B cell (primary cell): ENCODE data around the gene KLF16. TPM values are rescaled to one million over a fixed set of nuclear protein-coding genes. Genes with fewer than 3 reads are reported as not detected.

Experiments
- ATAC-seq: fragments of 200-7000 bp; cut with Tn5 transposase; one replicate; pipeline ENCODE4 v1.10.0; 2021; ENCODE audit warnings: low read depth, mild to moderate bottlenecking, moderate number of reproducible peaks, moderate library complexity
- CTCF ChIA-PET: fragments of 350-600 bp; sonication (Branson Sonifier 250); formaldehyde crosslinking; loops from one replicate; lab custom pipeline; 2021; ENCODE audit warnings: antibody characterized with exemption, inconsistent platforms; lab: Charles Lee
- POLR2A ChIA-PET: fragments of 350-600 bp; sonication (Branson Sonifier 250); formaldehyde crosslinking; loops from one replicate; lab custom pipeline; 2021; ENCODE audit warnings: antibody characterized with exemption; lab: Charles Lee
- DNase-seq: peaks from one replicate; pipeline ENCODE4 v3.0.0; 2013
- H2AFZ ChIP-seq: 2 replicates; pipeline ENCODE4 v1.6.1; 2012; ENCODE audit warnings: mild to moderate bottlenecking, low read depth, low read length; ENCODE audit not compliant: insufficient read depth, poor library complexity, severe bottlenecking
- H3K27ac ChIP-seq, 2 donors: 1 replicate in 1 of 2; 2 replicates in 1 of 2; pipeline ENCODE4 v1.5.1; 2012 to 2013; ENCODE audit warnings: low read length in 2 of 2, mild to moderate bottlenecking in 2 of 2, moderate library complexity in 1 of 2
- H3K27me3 ChIP-seq, 4 experiments: fragments of 200-600 bp in 1 of 4; sonication (generic) in 1 of 4; replicated peaks in 1 of 4; 1 replicate in 2 of 4; 2 replicates in 2 of 4; pipeline versions ENCODE4 v1.6.1 to v1.7.0; 2013 to 2016; ENCODE audit warnings: low read length in 3 of 4, mild to moderate bottlenecking in 2 of 4, mixed read lengths in 1 of 4, moderate library complexity in 1 of 4; ENCODE audit not compliant: insufficient read depth in 4 of 4, control insufficient read depth in 3 of 4; ENCODE audit errors: control extremely low read depth in 1 of 4
- H3K36me3 ChIP-seq, 2 experiments: replicated peaks in 1 of 2; 1 replicate in 1 of 2; 2 replicates in 1 of 2; pipeline versions ENCODE4 v1.6.1 to v1.7.1; 2013; ENCODE audit warnings: low read length in 1 of 2; ENCODE audit not compliant: insufficient read depth in 2 of 2, control insufficient read depth in 1 of 2; ENCODE audit errors: control extremely low read depth in 1 of 2, extremely low read depth in 1 of 2
- H3K4me1 ChIP-seq, 2 donors: fragments of 200-600 bp in 1 of 2; sonication (generic) in 1 of 2; 1 replicate in 1 of 2; 2 replicates in 1 of 2; pipeline versions ENCODE4 v1.5.1 to v1.6.1; 2013 to 2017; ENCODE audit warnings: low read length in 2 of 2; ENCODE audit not compliant: control insufficient read depth in 2 of 2, insufficient read depth in 2 of 2
- H3K4me2 ChIP-seq: replicated peaks from 2 replicates; pipeline ENCODE3; 2012; ENCODE audit warnings: mild to moderate bottlenecking, low read depth, low read length; ENCODE audit not compliant: poor library complexity, severe bottlenecking
- H3K4me3 ChIP-seq, 5 experiments: fragments of 200-600 bp in 1 of 5; sonication (generic) in 1 of 5; 1 replicate in 3 of 5; 2 replicates in 2 of 5; pipeline versions ENCODE4 v1.5.1 to v1.7.0; 2011 to 2016; ENCODE audit warnings: low read length in 4 of 5, mild to moderate bottlenecking in 4 of 5, low read depth in 2 of 5, control low read depth in 1 of 5, moderate library complexity in 1 of 5; ENCODE audit not compliant: insufficient read depth in 1 of 5; ENCODE audit errors: control extremely low read depth in 1 of 5, extremely low read depth in 1 of 5
- H3K79me2 ChIP-seq: fragments of 200-600 bp; sonication (generic); one replicate; pipeline ENCODE4 v1.6.0; 2016; ENCODE audit warnings: low read length; ENCODE audit not compliant: control insufficient read depth, insufficient read depth
- H3K9ac ChIP-seq: fragments of 200-600 bp; sonication (generic); 2 replicates; pipeline ENCODE4 v1.6.1; 2017; ENCODE audit warnings: mild to moderate bottlenecking, low read length, moderate library complexity
- H3K9me3 ChIP-seq, 3 donors: one replicate each; pipeline versions ENCODE4 v1.6.1 to v1.7.1; 2013; ENCODE audit warnings: low read length in 2 of 3; ENCODE audit not compliant: control insufficient read depth in 2 of 3, insufficient read depth in 1 of 3; ENCODE audit errors: control extremely low read depth in 1 of 3
- H4K20me1 ChIP-seq: 2 replicates; pipeline ENCODE4 v1.6.0; 2012; ENCODE audit warnings: mild to moderate bottlenecking, low read length; ENCODE audit not compliant: insufficient read depth, control insufficient read depth, poor library complexity, severe bottlenecking
- H3K27ac Mint-ChIP-seq: one replicate; pipeline ENCODE4 v1.8.0; 2021; ENCODE audit warnings: mixed read lengths
- H3K27me3 Mint-ChIP-seq: one replicate; pipeline ENCODE4 v1.8.0; 2021; ENCODE audit warnings: mixed read lengths
- H3K4me1 Mint-ChIP-seq: one replicate; pipeline ENCODE4 v1.8.0; 2021; ENCODE audit warnings: mixed read lengths
- H3K4me3 Mint-ChIP-seq: one replicate; pipeline ENCODE4 v1.8.0; 2021; ENCODE audit warnings: mixed read lengths
- H3K9me3 Mint-ChIP-seq: one replicate; pipeline ENCODE4 v1.8.0; 2022; ENCODE audit warnings: mixed read lengths; ENCODE audit not compliant: insufficient read depth
- EZH2 ChIP-seq: IDR thresholded peaks from 2 replicates; pipeline ENCODE4 v1.6.1; 2012; ENCODE audit warnings: borderline replicate concordance, low read depth, mild to moderate bottlenecking, moderate library complexity, low read length; ENCODE audit not compliant: insufficient read depth, poor library complexity, severe bottlenecking
- WGBS: methylation state at CpG from one replicate; pipeline ENCODE4 v1.1.5; 2013; ENCODE audit warnings: missing lambda C conversion rate; ENCODE audit not compliant: insufficient coverage; 5-methylcytosine and 5-hydroxymethylcytosine counted together
- intact Hi-C: fragments of 100-400 bp; cut with micrococcal nuclease; formaldehyde crosslinking; loops from one replicate; pipeline ENCODE4 v1.10.0; 2022
- polyA plus RNA-seq: library from polyadenylated mRNA; depleted of rRNA; stranded (reverse); fragments of >200 nt; gene quantifications from 2 replicates; pipeline ENCODE4 v1.2.3, GENCODE V29; 2012
- total RNA-seq, 2 donors: library from RNA; stranded (reverse); fragments of 120-200 nt in 1 of 2; gene quantifications; 1 replicate in 1 of 2; 2 replicates in 1 of 2; pipeline versions ENCODE4 v1.2.3 to v1.2.4, GENCODE V29; 2013 to 2022
- TF ChIP-seq, protein P1 (sequence below): fragments of 200-600 bp; IDR thresholded peaks from one replicate; pipeline ENCODE4 v1.8.0; 2022; ENCODE audit warnings: antibody characterized with exemption, mild to moderate bottlenecking

Gene KLF16
- total and polyA plus RNA-seq, 2 donors (not counting 1 experiment from before 2014, with no cell fraction given), result 29.7 to 49.0 TPM

DNA sequence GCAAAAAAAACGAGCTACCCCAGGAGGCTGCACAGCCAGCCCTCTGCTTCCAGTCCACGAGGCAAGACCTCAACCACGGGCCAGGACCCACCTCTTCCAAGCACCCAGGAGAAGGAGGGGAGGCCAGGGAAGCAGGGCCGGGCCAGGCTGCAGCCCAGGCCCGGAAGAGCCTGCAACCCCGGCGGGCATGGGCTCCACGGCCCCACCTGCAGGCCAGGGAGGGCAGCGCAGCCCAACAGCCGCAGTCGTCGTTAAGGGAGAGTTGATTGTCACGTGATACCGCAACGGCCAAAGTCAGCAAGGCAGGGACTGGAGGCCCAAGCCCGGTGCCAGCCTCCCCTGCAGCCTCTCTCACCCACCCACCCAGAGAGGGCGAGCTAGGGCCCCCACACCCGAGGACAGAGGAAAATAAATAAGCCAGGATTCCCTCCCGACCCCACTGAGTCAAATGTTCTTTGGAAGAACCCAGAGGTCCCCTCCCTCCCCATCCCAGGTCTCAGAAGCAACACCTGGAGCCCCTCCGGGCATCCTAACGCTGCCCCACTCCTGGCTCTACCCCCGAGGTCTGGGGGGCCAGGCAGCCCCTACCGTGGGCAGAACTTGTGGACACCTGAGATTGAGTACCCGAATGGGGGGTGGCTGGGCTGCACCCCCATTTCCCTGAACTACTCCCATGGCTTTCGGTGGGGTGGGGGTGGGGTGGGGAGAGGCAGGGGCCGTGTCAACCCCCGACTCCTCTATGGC, 9.9 kb downstream of the KLF16 start:
- peak overlapping the region in 1 of 2 donors; percentile 18 for H3K27ac ChIP-seq
- no peak overlapping the region for H2AFZ ChIP-seq
- TF ChIP-seq EZH2, result no peak
- TF ChIP-seq, protein P1, sequence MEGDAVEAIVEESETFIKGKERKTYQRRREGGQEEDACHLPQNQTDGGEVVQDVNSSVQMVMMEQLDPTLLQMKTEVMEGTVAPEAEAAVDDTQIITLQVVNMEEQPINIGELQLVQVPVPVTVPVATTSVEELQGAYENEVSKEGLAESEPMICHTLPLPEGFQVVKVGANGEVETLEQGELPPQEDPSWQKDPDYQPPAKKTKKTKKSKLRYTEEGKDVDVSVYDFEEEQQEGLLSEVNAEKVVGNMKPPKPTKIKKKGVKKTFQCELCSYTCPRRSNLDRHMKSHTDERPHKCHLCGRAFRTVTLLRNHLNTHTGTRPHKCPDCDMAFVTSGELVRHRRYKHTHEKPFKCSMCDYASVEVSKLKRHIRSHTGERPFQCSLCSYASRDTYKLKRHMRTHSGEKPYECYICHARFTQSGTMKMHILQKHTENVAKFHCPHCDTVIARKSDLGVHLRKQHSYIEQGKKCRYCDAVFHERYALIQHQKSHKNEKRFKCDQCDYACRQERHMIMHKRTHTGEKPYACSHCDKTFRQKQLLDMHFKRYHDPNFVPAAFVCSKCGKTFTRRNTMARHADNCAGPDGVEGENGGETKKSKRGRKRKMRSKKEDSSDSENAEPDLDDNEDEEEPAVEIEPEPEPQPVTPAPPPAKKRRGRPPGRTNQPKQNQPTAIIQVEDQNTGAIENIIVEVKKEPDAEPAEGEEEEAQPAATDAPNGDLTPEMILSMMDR, result peak; percentile 91
- H3K36me3 ChIP-seq, result peaks cover 0 to 4% of the 10 kb centered on the region in 2 experiments
- ATAC-seq (peak; percentile 38), DNase-seq (peak; percentile 86)
- H3K9ac ChIP-seq, result no peak overlapping the region
- H3K4me2 ChIP-seq, result peak overlapping the region; percentile 79
- intact Hi-C loops, result no loop called here
- H3K27me3 ChIP-seq, result no peaks in the 10 kb centered on the region
- peaks cover 67% of the 10 kb centered on the region for H4K20me1 ChIP-seq
- peaks cover 66% of the 10 kb centered on the region for H3K4me1 Mint-ChIP-seq
- H3K27me3 Mint-ChIP-seq, result no peaks in the 10 kb centered on the region
- H3K9me3 Mint-ChIP-seq, result no peaks in the 10 kb centered on the region
- no peaks in the 10 kb centered on the region for H3K9me3 ChIP-seq
- peaks cover 66 to 81% of the 10 kb centered on the region in 2 donors for H3K4me1 ChIP-seq
- peak overlapping the region; percentile 91 for H3K27ac Mint-ChIP-seq
- H3K79me2 ChIP-seq, result peaks cover 64% of the 10 kb centered on the region
- ChIA-PET CTCF (interaction anchor here (0.5 kb wide), 1 partner anchor 21 kb away, joined by 8 read pairs; no protein-coding TSS in a partner anchor), POLR2A (interaction anchor here (0.7 kb wide), 2 partner anchors 21 to 398 kb away, joined by 3 to 5 read pairs; no protein-coding TSS in a partner anchor)
- peak overlapping the region; percentile 73 for H3K4me3 Mint-ChIP-seq
- no peak overlapping the region for H3K4me3 ChIP-seq
- WGBS, result 15% methylated on average over 20 of the region's 27 CpGs

DNA sequence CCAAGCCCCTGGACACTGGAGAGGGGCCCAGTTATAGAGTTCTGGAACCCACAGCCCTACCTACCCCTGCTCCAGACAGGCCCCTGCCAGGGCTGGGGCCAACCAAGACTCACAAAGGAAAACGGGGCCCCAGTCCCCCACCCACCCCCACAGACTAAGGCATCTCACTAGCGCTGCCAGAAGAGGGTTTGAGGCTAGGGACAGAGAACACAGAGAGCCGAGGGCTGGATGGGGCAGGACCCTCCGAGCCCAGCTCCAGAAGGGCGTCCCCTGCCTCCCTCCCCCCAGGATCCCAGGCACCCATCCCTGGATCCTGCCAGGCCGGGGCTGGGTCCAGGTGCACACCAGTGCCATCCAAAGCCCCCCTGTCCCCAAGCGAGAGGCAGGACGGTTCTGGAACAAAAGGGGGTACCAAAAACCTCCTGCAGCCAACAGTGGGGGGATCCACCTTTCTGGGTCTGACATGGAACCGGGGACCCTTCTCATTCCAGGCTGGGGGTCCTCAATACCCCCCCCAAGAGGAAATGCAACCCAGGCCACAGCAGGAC, 10.7 kb downstream of the KLF16 start:
- Histone ChIP-seq H3K36me3 (peaks cover 0 to 4% of the 10 kb centered on the region in 2 experiments), H2AFZ (no peak overlapping the region), H3K27me3 (no peaks in the 10 kb centered on the region), H4K20me1 (peaks cover 64% of the 10 kb centered on the region), H3K27ac (peak overlapping the region in 1 of 2 donors; percentile 34), H3K9me3 (no peaks in the 10 kb centered on the region), H3K4me2 (peak overlapping the region; percentile 79), H3K9ac (no peak overlapping the region), H3K4me3 (peak overlapping the region in 1 of 5 experiments; percentile 24), H3K4me1 (peaks cover 65 to 75% of the 10 kb centered on the region in 2 donors), H3K79me2 (peaks cover 70% of the 10 kb centered on the region)
- ChIA-PET POLR2A (interaction anchor here (0.7 kb wide), 2 partner anchors 22 to 398 kb away, joined by 3 to 5 read pairs; no protein-coding TSS in a partner anchor), CTCF (no interaction called here)
- ATAC-seq (no peak), DNase-seq (no peak)
- no peaks in the 10 kb centered on the region for H3K27me3 Mint-ChIP-seq
- TF ChIP-seq, protein P1, result no peak
- TF ChIP-seq EZH2, result no peak
- H3K27ac Mint-ChIP-seq, result no peak overlapping the region
- 63% methylated on average over 8 of the region's 9 CpGs for WGBS
- intact Hi-C loops, result no loop called here
- H3K4me3 Mint-ChIP-seq, result peak overlapping the region; percentile 73
- no peaks in the 10 kb centered on the region for H3K9me3 Mint-ChIP-seq
- H3K4me1 Mint-ChIP-seq, result peaks cover 59% of the 10 kb centered on the region
